Gastroesophageal sphincter (tissue), 4 donors: ENCODE measurements around the gene EEF1AKMT3. TPM values are rescaled to one million over a fixed set of nuclear protein-coding genes. Genes with fewer than 3 reads are reported as not detected.

Source experiments
- ATAC-seq: fragments of 150-250 bp; one replicate; pipeline ENCODE4 v1.9.1; 2016; ENCODE audit warnings: mild to moderate bottlenecking, moderate library complexity
- H3K27ac ChIP-seq, 4 donors: fragments of 200-600 bp; sonication (generic) in 3 of 4; 1 replicate in 3 of 4; 2 replicates in 1 of 4; pipeline ENCODE4 v1.5.1; 2016 to 2019
- H3K27me3 ChIP-seq: fragments of 200-600 bp; sonication (generic); one replicate; pipeline ENCODE4 v1.5.1; 2019
- H3K36me3 ChIP-seq, 2 donors: fragments of 200-600 bp; sonication (generic); one replicate each; pipeline ENCODE4 v1.5.1; 2019; ENCODE audit warnings: control low read depth in 1 of 2
- H3K4me1 ChIP-seq, 3 donors: fragments of 200-600 bp; sonication (generic); 1 replicate in 2 of 3; 2 replicates in 1 of 3; pipeline ENCODE4 v1.5.1; 2016 to 2019; ENCODE audit warnings: control low read depth in 2 of 3
- H3K4me3 ChIP-seq, 2 donors: fragments of 200-600 bp; sonication (generic); one replicate each; pipeline ENCODE4 v1.5.1; 2019; ENCODE audit warnings: mild to moderate bottlenecking in 1 of 2, moderate library complexity in 1 of 2
- H3K9me3 ChIP-seq, 3 donors: fragments of 200-600 bp; sonication (generic); one replicate each; pipeline ENCODE4 v1.5.1; 2017 to 2019; ENCODE audit warnings: control low read depth in 2 of 3
- CTCF ChIP-seq, 4 experiments: fragments of 200-600 bp in 2 of 4; fragments of 450-650 bp in 2 of 4; sonication (generic) in 1 of 4; IDR thresholded peaks; one replicate each; pipeline ENCODE4 v1.5.1; 2017 to 2019; ENCODE audit warnings: antibody characterized with exemption in 4 of 4, mild to moderate bottlenecking in 2 of 4, moderate library complexity in 2 of 4
- EP300 ChIP-seq: sonication (generic); formaldehyde crosslinking; IDR thresholded peaks from one replicate; pipeline ENCODE4 v1.6.1; 2017; ENCODE audit warnings: antibody characterized with exemption, mild to moderate bottlenecking
- POLR2A ChIP-seq, 2 donors: fragments of 450-650 bp; IDR thresholded peaks; one replicate each; pipeline ENCODE4 v1.6.1; 2017; ENCODE audit warnings: antibody characterized with exemption in 2 of 2, mild to moderate bottlenecking in 2 of 2, moderate library complexity in 1 of 2
- POLR2AphosphoS5 ChIP-seq: sonication (generic); formaldehyde crosslinking; IDR thresholded peaks from one replicate; pipeline ENCODE4 v1.6.1; 2017; ENCODE audit warnings: antibody characterized with exemption
- WGBS, 2 donors: methylation state at CpG; one replicate each; pipeline ENCODE4 v1.1.5; 2018; ENCODE audit warnings: low coverage in 1 of 2; 5-methylcytosine and 5-hydroxymethylcytosine counted together
- total RNA-seq, 4 donors: library from RNA; depleted of rRNA; stranded (reverse); fragments of >200 nt; gene quantifications; one replicate each; pipeline ENCODE4 v1.1.0, GENCODE V29; 2016

Gene EEF1AKMT3
- total RNA-seq, 4 donors from 2014 or later, result 10.8 to 19.5 (median 11.7) TPM

- TF ChIP-seq EP300 (no peak), POLR2A (IDR thresholded peaks at IDR 0.05) (no peak), POLR2AphosphoS5 (no peak), CTCF (IDR thresholded peaks at IDR 0.05) (no peak)
- WGBS, 2 donors, result 0% methylated on average over 2 of the region's 40 CpGs; no CpG with 5 or more reads in 1 of the 2 donors
- Histone ChIP-seq H3K9me3 (no peaks in the 10 kb centered on the region), H3K27ac (no peak overlapping the region), H3K27me3 (peaks cover 63% of the 10 kb centered on the region), H3K4me1 (peaks cover 0 to 33% (median 28%) of the 10 kb centered on the region in 3 donors), H3K36me3 (peaks cover 0 to 27% of the 10 kb centered on the region in 2 donors), H3K4me3 (peak overlapping the region in 1 of 2 donors; percentile 42)
- ATAC-seq, result peak; percentile 6
Observed at GRCh38 chr12:57765698-57766463, 6.5 kb upstream of the EEF1AKMT3 start.

GRCh38 chr12:57766464-57767304 is 5.7 kb upstream of the EEF1AKMT3 start, which contains the start of gene CYP27B1:
CYP27B1 (minus strand) TSS chr12:57767078; CDS start chr12:57767041, 37 bp downstream.
- H3K9me3 ChIP-seq, result no peaks in the 10 kb centered on the region
- H3K36me3 ChIP-seq, result peaks cover 0 to 24% of the 10 kb centered on the region in 2 donors
- H3K4me1 ChIP-seq, result peaks cover 0 to 41% (median 31%) of the 10 kb centered on the region in 3 donors
- no peak within 1 kb of the TSS for H3K27ac ChIP-seq
- TF ChIP-seq EP300 (no peak), POLR2A (IDR thresholded peaks at IDR 0.05) (no peak), CTCF (IDR thresholded peaks at IDR 0.05) (no peak), POLR2AphosphoS5 (no peak)
- no peak for ATAC-seq
- peak within 1 kb of the TSS in 1 of 2 donors; percentile 42 for H3K4me3 ChIP-seq
- H3K27me3 ChIP-seq, result peaks cover 55% of the 10 kb centered on the region
- 0% methylated on average over 19 of the region's 38 CpGs; no CpG with 5 or more reads in 1 of the 2 donors for WGBS, 2 donors

- peaks cover 0 to 42% (median 31%) of the 10 kb centered on the region in 3 donors for H3K4me1 ChIP-seq
- no peaks in the 10 kb centered on the region for H3K9me3 ChIP-seq
- no peak for ATAC-seq
- peaks cover 0 to 24% of the 10 kb centered on the region in 2 donors for H3K36me3 ChIP-seq
- TF ChIP-seq CTCF (IDR thresholded peaks at IDR 0.05) (no peak), POLR2AphosphoS5 (no peak), EP300 (no peak), POLR2A (IDR thresholded peaks at IDR 0.05) (no peak)
- no peak overlapping the region for H3K4me3 ChIP-seq
- peaks cover 49% of the 10 kb centered on the region for H3K27me3 ChIP-seq
- no peak overlapping the region for H3K27ac ChIP-seq
Observed at GRCh38 chr12:57767305-57767698, 5.1 kb upstream of the EEF1AKMT3 start.

- no peak overlapping the region for H3K4me3 ChIP-seq
- TF ChIP-seq CTCF (IDR thresholded peaks at IDR 0.05), result no peak
- no peak for TF ChIP-seq EP300
- TF ChIP-seq POLR2A (IDR thresholded peaks at IDR 0.05), result no peak
- no peak for TF ChIP-seq POLR2AphosphoS5
- no peak overlapping the region for H3K27ac ChIP-seq
- peaks cover 0 to 45% (median 31%) of the 10 kb centered on the region in 3 donors for H3K4me1 ChIP-seq
- peaks cover 43% of the 10 kb centered on the region for H3K27me3 ChIP-seq
- no peak for ATAC-seq
- WGBS, 2 donors, result 80% methylated on average over 2 of the region's 3 CpGs; no CpG with 5 or more reads in 1 of the 2 donors
- peaks cover 0 to 24% of the 10 kb centered on the region in 2 donors for H3K36me3 ChIP-seq
- no peaks in the 10 kb centered on the region for H3K9me3 ChIP-seq
Observed at GRCh38 chr12:57767876-57768275, 4.5 kb upstream of the EEF1AKMT3 start.
